ENCODE results near the gene UMAD1.

The UMAD1 gene

DNA sequence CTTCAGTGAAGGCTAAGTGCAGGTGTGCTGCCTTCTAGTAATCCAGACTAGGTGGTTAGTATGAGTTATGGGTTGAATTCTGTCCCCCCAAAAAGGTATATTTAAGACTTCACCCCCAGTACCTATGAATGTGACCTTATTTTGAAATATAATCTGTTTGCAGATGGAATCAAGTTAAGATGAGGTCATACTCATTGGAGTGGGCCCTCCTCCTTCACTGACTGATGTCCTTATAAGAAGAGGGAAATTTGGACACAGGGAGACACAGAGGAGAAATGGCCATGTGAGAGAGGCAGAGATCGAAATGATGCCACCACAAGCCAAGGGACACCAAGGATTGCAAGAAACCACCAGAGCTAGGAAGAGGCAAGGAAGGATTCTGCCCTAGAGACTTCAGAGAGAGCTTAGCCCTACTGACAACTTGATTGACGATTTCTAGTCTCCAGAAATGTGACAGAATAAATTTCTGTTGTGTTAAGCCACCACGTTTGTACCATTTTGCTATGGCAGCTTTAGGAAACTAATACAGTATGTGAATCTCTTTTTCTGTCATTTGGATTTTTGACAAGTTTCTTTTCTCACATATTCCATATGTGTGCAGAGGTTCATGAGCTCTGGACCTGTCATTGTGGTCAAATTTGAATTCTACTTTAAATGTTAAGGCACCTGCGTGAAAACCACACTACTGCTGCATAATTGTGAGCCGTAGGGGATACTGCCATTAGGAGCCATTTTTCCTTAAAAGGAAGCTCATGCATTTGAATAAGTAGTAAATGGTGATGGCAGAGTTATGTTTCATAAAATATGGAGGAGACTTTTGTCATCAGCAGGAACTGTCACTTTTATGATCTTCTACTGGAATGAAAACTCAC, 80.4 kb downstream of the UMAD1 start:
- DNase-seq (ENCODE audit: low read depth in 1 of 2, low spot score in 1 of 2), result no peak

DNA sequence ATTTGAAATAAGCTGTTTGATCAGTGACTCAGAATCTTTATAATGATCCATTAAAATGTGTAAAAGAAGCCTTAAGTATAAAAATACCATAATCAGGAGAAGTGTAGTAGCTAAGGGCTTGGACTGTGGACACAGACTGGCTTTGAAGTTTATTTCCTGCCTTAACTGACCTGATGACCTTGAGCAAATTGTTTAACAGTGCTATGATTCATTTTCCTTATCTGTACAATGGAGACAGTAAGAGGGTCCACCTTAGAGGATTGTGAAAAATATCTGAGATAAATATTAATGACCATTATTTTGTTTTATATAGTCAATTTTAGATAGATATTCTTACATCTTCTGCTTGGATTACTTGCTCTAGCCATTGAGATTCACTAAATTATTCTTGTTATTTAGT, 91.2 kb downstream of the UMAD1 start:
- no peak for DNase-seq (ENCODE audit: low read depth in 1 of 2, low spot score in 1 of 2)

DNA sequence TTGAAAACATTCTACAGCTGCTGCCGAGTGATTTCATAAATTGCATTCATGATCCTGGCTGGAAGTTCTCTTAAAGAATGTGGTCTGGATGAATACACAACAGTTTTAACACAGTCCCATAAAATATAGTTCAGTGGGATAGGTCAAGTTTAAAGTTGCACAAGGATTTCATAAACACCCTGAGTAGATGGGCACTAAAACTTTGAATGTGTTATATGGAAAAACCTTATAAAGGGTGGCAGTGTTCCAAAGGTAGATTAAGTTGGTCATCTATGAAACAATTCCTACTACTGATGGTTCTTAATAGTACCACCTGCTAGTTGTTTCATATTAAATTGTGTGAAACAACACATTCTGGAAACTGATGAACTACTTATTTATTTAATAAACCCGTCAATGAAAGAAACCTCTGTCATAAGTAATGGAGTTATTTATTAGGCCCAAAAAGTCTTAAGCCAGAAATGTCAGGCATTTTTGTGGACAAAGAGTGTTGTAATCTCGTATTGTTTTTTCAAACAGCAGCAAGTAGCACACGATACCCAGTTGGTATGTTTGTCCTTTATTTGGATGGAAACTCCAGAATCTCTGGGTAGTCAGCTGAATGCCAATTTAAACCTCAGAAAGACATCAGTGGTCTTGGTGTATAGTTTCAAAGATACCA, 92.2 kb downstream of the UMAD1 start:
- DNase-seq (ENCODE audit: low read depth in 1 of 2, low spot score in 1 of 2), result no peak

DNA sequence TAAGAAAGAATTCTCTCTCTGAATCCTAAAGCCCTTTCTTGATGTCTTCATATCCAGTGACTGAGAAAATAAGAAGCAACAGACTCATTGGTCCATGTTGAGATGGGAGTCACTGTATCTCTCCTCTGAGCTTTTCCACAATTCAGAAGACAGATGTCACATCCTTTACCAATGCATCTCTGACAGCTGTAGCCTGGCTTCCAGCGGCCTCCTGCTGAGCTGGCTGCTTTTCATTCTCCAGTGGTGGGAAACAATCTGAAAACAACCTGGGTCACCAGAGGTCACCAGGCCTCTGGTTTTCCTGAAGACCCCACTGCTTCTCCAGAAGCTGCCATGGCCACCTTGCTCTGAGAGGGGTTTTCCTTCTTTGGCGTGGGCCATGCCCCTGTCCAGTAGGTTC, 96.1 kb downstream of the UMAD1 start:
- DNase-seq (ENCODE audit: low read depth in 1 of 2, low spot score in 1 of 2), result no peak

DNA sequence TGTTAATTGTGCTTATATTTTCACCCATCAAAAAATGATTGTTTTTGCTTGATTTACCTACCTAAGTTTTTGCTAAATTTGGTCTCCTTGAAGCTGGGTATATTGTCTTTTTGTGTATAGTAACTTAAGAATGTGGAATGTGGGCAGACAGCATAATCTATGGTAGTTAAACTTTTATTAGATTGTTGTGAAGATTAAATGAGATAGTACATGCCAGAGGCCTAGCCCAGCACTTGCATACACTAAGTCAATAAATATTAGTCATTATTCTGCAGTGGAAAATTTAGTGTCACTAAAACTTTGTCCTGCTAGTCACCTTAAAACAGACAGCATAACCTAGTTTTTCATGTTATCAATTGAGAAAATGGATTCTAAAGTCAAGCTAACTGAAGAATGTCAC, 97.1 kb downstream of the UMAD1 start:
- DNase-seq (ENCODE audit: low read depth in 1 of 2, low spot score in 1 of 2), result no peak

DNA sequence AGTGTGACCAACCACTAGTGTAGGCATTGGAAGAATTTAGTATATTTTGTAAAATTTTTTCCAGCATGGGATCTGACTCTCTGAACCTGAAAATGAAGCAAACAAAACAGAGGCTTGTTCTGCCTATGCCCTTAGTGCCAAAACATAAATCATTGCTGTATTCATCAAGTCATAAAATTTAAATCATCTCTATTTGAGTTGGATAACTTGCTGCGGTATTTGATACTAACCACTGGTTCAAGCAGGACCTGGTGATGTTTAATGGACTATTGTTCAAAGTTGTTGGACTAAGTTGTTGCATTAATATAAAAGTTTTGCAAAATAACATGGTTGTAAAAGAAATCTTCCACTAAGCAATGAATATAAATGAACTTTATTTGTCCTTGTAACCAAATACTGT, 97.6 kb downstream of the UMAD1 start:
- DNase-seq (ENCODE audit: low read depth in 1 of 2, low spot score in 1 of 2), result no peak

DNA sequence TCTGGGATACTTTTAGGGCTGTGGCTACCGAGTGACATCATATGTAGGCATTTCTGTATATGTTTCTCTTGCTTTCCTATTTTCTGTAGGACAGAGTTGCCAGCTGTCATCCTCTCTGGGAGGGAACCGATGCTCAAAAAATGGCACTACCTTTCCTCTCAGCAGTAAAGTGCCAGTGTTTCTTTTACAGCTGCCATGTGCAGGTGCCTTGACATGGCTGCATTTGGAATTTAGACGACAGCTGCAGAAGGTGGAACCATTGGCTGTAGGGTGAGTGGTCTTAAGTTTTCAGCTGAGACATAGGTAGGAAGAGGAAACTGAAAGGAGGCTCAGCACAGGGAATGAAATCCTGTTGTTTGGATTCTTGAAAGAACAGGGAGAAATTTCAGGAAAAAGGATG, 98.1 kb downstream of the UMAD1 start:
- no peak for DNase-seq (ENCODE audit: low read depth in 1 of 2, low spot score in 1 of 2)

DNA sequence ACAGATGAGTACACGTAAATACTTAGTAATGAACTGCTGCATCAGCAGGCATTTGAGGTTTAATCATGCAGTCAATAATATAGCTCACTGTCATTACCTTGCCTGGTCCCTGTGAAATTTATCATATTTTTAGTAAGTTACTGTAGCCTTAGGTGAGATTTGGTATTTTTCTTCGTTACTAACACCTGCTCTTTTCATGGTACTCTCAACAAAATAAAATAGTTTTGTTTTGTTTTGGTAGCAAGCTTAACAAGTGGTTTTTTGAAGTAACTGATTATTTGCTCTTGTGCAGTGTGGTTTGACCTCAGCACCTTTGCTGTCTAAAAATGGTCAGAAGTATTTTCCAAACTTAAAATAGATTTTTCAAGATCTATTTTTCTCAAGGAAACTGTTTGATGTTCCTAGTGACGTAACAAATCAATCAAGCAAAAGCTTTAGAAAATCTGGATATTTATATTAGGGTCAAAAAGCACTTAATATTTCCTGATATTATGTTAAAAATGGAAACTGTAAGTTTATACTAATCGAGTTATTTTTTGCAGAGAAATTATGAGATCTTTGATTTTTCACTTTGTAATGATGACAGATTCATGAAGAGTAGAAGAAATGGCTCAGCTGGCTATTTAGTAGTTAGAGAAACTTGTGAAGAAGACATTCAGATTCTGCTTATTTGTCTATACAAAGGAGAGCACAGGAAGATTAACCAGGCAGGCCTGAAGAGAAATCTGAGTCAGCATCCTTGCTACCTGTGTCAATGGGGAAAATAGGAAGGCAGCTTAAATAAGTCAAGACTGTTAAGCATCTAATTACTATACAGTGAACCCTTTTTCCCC, 98.9 kb downstream of the UMAD1 start:
- DNase-seq (ENCODE audit: low read depth in 1 of 2, low spot score in 1 of 2), result no peak

DNA sequence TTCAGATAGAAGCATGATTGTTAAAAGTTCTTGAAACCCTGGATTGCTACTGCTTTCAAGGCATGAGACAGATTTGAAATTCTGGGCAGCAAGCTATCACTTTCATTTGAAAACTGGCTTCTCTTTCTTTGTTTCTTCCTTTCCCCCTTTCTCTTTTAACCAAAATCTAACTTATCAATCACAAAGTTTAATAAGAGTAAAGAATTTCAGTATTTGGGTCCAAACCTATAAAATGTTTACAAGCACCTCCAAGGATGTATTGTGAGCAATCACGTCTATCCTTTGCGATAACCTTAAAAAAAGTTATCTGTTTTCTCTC, 99.4 kb downstream of the UMAD1 start:
- no peak for DNase-seq (ENCODE audit: low read depth in 1 of 2, low spot score in 1 of 2)

DNA sequence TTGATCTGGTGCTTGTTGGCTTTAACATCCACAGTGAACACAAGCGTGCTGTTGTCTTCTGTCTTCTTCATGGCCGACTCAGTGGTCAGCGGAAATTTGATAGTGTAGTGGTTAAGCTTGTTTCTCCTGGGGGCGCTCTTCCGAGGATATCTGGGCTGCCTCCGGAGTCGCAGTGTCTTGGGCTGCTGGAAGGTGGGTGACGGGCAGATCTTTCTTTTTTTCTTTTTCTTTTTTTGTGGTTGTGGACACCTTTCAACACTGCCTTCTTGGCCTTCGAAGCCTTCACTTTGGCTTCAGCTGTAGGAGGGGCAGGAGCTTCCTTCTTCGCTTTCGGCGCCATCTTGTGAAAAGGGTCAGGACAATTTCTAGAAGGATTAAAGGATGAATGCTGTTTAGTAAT, 101.7 kb downstream of the UMAD1 start:
- no peak for DNase-seq (ENCODE audit: low read depth in 1 of 2, low spot score in 1 of 2)

DNA sequence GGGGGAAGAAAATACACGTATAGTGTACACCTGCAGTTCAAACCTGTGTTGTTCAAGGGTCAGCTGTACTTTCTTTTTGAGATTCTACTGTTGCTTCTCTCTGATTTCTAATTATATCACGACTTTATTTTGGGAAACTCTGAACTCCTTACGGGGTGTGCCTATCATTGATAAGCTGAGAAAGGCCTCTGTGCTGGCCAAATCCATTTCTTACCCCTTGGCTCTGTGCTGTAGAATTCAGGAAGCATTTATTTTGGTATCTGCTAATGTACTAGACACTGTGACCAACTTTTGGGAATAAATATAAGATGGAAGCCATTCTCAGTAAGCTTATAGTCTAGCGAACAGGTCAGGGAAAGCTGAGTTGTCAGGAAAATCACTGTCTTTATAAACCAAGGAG, 104.7 kb downstream of the UMAD1 start:
- DNase-seq (ENCODE audit: low read depth in 1 of 2, low spot score in 1 of 2), result no peak

DNA sequence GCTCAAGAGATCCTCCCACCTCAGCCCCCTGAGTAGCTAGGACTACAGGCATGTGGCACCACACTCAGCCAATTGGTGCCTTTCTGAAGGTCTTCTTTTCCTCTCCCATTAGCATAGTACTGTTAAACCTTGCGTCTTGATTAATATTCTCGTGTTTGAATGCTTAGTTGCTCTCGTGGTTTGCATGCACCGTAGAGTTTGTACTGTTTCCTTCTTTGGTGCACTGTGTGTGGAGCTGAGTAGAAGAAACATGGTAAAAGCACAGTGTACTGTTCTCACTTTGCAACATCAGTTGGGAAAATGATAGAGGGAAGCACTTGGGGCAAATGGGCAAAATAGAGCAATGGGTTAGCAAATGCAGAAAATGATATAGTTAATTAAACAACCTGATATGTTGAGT, 105.4 kb downstream of the UMAD1 start:
- DNase-seq (ENCODE audit: low read depth in 1 of 2, low spot score in 1 of 2), result no peak

DNA sequence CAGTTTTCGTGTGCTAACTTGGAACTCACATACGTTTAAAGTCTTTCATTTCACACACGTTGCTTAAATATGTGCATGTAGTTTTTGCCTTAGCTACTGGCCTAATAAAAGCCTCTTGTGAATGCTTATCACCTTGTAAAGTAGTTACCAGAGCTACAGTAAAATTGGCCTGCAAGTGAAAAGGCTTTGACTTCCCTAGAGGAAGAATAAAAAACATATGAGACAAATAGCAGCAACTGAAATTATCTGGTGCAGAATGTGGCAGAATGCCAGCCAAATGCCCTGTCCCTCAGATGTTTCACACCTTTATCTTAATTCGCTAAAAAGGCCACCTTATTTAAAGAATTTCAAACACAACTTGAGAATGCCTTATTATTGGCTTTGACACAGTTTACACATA, 105.9 kb downstream of the UMAD1 start:
- no peak for DNase-seq (ENCODE audit: low read depth in 1 of 2, low spot score in 1 of 2)

DNA sequence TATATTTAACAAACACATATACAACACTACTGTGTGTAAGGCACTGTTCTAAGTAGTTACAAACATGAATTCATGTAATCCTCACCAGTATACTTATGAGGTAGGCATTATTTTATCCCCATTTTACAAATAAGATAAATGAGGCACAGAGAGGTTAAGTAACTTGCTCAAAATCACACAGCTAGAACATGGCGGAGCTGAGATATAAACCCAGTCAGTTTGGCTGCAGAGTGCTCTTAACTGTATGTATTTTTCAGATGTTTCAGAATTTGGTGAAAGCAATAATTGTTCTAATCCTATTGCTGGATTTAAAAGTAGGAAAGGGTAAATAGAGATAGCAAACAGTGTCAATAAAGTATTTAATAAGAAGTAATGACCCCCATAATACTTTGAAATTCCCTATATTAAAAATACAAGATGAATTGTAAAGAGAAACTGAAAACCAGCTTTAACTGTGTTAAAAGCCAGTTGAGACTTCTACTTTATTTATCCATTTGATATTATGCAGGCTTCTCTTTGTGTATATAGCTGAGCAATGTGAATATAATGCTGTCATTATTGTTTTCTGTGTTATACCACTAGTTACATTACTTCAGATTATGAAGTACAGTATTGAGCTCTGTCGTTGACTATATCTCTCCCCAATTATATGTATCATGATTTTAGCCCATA, 110.2 kb downstream of the UMAD1 start:
- no peak for DNase-seq (ENCODE audit: low read depth in 1 of 2, low spot score in 1 of 2)

DNA sequence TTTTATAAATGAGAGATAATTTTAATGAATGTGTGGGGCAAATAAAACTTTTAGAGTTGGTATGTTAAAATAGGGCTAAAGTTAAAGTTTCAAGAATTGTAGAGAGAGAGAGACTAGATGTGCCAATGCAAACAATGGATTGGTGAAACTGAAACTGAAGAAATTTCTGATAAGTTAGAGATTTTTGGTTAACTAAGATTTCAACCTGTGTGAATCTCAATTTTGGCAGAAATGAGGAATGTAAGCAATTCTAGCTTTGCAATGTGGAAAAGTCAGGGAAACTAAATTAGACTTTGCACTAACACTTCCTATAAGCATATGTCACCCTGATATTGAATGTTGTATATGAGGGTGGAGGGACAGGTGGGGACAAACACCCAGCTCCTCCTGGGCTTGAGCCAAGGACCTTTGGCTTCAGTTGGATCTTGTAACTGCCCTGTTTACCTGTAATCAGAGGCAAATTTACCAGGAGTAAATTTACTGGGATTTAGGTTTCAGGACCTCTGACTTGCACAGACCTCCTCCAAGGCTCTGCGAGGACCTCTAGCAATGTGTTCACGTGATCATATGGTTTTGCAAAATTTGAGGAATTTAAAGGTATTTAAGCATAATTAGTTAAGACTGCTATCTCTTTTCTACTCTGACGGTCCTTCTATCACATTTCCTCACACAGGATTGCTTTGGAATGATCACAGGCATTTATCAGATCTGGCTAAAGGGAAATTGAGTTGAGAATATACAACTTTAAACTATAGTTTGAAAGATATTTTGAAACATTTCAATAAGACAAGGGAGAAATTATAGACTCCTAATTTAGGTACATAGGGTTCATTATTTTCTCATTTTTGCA, 110.9 kb downstream of the UMAD1 start:
- no peak for DNase-seq (ENCODE audit: low read depth in 1 of 2, low spot score in 1 of 2)

DNA sequence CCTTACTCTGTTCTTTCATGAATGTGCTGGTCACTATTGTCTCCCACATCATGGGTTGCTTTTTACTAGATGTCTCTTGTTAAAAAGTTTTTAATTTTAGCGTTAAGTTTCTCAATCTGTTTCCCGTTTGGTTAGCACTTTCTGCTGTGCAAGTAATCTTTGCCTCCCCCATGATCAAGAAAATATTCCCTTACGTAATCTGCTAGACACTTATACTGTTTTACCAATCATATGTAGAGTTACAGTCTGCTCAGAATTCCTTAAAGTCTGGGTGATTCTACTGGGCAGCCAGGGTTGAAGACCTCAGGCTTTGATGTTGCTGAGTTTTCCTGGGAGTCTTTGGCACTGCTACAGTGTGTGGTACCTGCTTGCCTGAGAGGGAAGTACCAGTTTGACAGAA, 116.0 kb downstream of the UMAD1 start:
- DNase-seq (ENCODE audit: low read depth in 1 of 2, low spot score in 1 of 2), result no peak

DNA sequence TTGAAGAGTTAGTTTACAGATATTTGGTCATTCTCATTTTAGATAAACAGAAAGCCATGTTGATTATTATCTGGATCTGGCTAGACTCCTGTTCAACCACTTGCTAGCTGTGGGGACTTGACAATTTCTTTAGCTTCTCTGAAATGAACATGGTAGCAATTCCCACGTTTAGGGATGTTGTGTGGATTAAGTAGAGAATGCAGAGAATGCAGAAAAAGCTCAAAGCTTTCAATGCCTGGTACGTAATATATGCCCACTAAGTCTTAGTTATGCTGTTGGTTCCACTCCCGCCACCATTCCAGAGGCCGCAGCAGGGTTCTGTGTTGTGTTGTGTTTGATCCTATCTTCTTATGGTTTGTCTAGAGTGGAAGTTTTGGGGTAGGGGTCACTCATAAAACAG, 117.0 kb downstream of the UMAD1 start:
- DNase-seq (ENCODE audit: low read depth in 1 of 2, low spot score in 1 of 2), result no peak

DNA sequence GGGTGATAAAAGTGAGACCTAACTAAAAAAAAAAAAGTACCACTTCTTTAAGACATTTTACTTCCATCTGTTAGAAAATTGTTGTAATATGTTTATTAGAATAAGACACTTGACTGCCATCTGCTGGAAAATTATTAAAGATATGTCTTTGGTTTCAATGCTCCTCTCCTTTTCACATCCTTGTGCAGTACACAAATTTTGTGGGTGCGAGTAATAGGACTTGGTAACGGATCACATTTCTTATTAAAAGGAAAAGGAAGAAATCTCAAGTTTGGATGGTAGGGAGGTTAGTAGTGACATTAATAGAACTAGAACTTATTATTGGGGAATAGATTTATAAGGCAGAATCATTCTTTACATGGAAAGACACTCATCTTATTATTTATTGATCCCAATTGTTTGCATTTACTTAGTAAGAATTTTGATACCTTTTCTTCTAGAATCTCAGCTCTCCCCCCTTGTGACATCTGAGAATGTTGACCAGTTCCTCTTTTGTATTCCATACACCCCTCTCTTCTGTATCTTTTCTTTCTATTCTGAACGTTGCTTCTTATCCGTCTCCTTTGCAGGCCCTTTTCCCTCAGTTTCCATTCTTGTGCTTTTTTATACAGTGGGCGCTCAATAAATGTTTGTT, 120.9 kb downstream of the UMAD1 start:
- DNase-seq (ENCODE audit: low read depth in 1 of 2, low spot score in 1 of 2), result no peak

DNA sequence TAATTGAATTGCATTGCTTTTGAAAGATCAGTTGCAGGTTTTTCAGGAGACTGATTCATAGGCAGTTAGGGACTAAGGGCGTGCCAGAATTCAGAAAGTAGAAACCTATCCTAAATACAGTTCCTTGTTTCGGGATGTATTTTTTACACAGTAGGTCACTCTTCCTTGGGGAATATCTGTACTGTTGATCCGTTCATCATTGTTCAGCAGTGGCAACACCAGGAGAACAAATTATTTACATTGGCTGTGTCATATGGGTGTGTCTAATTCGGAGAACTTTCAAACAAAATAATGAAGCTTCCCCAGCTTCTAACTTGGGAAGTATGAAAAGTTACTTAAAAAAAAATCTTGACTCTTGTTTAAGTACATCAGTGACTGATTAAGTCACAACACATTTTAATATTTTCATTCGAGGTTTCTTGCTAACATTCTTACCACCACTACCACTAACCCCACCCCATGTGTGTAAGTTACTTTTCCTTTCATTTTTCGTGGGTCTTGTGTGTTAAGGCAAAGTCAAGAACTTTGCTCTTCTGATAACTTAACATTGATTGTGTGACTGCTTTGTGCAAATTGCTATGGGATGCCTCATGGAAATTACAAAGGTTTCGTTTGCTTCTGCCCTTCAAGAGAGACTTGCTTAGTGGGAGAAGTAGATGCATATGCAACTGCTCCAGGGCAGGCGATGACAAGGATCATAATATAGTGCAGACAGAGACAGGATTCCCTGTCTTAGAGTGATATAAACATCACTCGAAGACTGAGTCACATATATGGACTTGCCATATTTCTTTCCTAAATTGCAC, 121.6 kb downstream of the UMAD1 start:
- DNase-seq (ENCODE audit: low read depth in 1 of 2, low spot score in 1 of 2), result no peak

Data from activated T-helper 1 cell treated with anti-CD3 and anti-CD28 coated beads, Interleukin-2, amount 50 U/mL, for 16 hours (primary cell).